Loucy (cell line): Measurements from ENCODE around the gene MIF4GD.

Experiments
- EZH2phosphoT487 ChIP-seq: fragments of 200-600 bp; IDR thresholded peaks from 2 replicates; pipeline ENCODE4 v1.6.1; 2018; ENCODE audit warnings: antibody characterized with exemption, mild to moderate bottlenecking, moderate library complexity, borderline replicate concordance
- TF ChIP-seq, protein P1 (sequence below): fragments of 200-600 bp; sonication (generic); conservative IDR thresholded peaks from 2 replicates; pipeline ENCODE4 v1.5.1; 2014; ENCODE audit warnings: mild to moderate bottlenecking, antibody characterized with exemption, low read length

DNA sequence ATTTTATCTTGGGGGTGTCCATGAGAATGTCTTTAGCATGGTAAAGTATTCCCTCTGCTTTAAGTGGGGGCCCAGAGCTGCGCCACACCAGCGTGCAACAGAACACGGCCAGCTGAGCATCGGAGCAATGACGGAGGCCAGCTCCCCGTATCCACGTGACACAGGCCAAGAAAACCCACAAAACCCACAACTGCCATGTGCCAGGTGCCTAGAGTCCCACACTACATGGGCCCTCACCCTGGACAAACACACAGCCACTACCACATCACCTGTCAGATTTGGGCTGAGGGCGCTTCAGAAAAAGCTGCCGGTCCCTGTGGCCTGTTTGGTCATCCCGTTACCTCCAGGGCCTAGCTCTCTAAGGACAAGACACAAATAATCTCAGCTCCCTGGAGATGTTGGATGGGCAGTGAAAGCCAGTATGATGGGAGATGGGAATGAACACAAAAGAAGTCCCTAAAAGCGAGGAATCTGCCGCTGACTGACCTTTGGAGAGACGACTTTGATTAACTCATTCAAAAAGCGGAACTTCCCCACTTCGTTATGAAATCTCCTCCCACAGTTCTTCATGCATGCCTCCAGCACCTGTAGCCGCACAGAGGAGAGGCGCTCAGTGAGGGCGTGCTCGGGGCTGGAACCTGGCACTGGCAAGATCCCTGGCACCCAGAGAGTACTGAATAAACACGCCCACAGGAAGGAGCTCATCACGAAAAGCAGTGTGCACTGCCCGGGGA lies 26.7 kb downstream of the MIF4GD start:
- TF ChIP-seq, protein P1, sequence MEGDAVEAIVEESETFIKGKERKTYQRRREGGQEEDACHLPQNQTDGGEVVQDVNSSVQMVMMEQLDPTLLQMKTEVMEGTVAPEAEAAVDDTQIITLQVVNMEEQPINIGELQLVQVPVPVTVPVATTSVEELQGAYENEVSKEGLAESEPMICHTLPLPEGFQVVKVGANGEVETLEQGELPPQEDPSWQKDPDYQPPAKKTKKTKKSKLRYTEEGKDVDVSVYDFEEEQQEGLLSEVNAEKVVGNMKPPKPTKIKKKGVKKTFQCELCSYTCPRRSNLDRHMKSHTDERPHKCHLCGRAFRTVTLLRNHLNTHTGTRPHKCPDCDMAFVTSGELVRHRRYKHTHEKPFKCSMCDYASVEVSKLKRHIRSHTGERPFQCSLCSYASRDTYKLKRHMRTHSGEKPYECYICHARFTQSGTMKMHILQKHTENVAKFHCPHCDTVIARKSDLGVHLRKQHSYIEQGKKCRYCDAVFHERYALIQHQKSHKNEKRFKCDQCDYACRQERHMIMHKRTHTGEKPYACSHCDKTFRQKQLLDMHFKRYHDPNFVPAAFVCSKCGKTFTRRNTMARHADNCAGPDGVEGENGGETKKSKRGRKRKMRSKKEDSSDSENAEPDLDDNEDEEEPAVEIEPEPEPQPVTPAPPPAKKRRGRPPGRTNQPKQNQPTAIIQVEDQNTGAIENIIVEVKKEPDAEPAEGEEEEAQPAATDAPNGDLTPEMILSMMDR = no peak
- TF ChIP-seq EZH2phosphoT487 = no peak
